Superior temporal gyrus (tissue), 1 donor: ENCODE measurements around the gene KMT2E.

ENCODE experiments used
- DNase-seq: peaks from one replicate; pipeline ENCODE4 v3.0.0-alpha.2; 2016; ENCODE audit errors: extremely low spot score

Gene KMT2E

GRCh38 chr7:105130048-105130447 is 116.0 kb downstream of the KMT2E start:
- DNase-seq, result no peak

GRCh38 chr7:105130580-105130979 is 116.6 kb downstream of the KMT2E start:
- no peak for DNase-seq

- no peak for DNase-seq
These were observed 117.1 kb downstream of the KMT2E start for GRCh38 chr7:105131033-105131656.

GRCh38 chr7:105131890-105132289 is 117.9 kb downstream of the KMT2E start:
- peak; percentile 68 for DNase-seq

- no peak for DNase-seq
These were observed 118.3 kb downstream of the KMT2E start for GRCh38 chr7:105132335-105132734.

GRCh38 chr7:105132835-105133234 is 118.8 kb downstream of the KMT2E start:
- DNase-seq, result no peak

- no peak for DNase-seq
These were observed 119.4 kb downstream of the KMT2E start for GRCh38 chr7:105133358-105133757.

- no peak for DNase-seq
These were observed 120.1 kb downstream of the KMT2E start for GRCh38 chr7:105133986-105134655.

GRCh38 chr7:105136221-105136620 is 122.2 kb downstream of the KMT2E start:
- no peak for DNase-seq

GRCh38 chr7:105137898-105138297 is 123.9 kb downstream of the KMT2E start:
- DNase-seq, result no peak

- DNase-seq, result no peak
These were observed 125.4 kb downstream of the KMT2E start for GRCh38 chr7:105139381-105139780.

GRCh38 chr7:105141068-105141467 is 127.1 kb downstream of the KMT2E start:
- DNase-seq, result peak; percentile 70

GRCh38 chr7:105149827-105150226 is 135.8 kb downstream of the KMT2E start:
- no peak for DNase-seq

- DNase-seq, result no peak
These were observed 137.1 kb downstream of the KMT2E start for GRCh38 chr7:105151152-105151551.

GRCh38 chr7:105153531-105153930 is 139.5 kb downstream of the KMT2E start:
- no peak for DNase-seq

GRCh38 chr7:105154084-105154483 is 140.1 kb downstream of the KMT2E start:
- no peak for DNase-seq

GRCh38 chr7:105156731-105157130 is 142.7 kb downstream of the KMT2E start:
- DNase-seq, result no peak

GRCh38 chr7:105157278-105157677 is 143.3 kb downstream of the KMT2E start:
- no peak for DNase-seq

GRCh38 chr7:105161366-105161765 is 147.4 kb downstream of the KMT2E start:
- no peak for DNase-seq
